ENCODE data around the gene DNAJB14. TPM values are rescaled to one million over a fixed set of nuclear protein-coding genes. Genes with fewer than 3 reads are reported as not detected.

The DNAJB14 gene
- total RNA-seq, 4 donors from 2014 or later, result 19.6 to 41.5 (median 27.3) TPM

- 63 to 91% methylated on average over 4 of the region's 4 CpGs for WGBS, 2 donors
- Histone ChIP-seq H3K9me3 (no peaks in the 10 kb centered on the region), H3K27ac (no peak overlapping the region), H3K4me1 (peaks cover 0 to 30% (median 0%) of the 10 kb centered on the region in 3 donors), H3K36me3 (peaks cover 0 to 77% (median 4%) of the 10 kb centered on the region in 3 donors), H3K27me3 (no peaks in the 10 kb centered on the region), H3K4me3 (no peak overlapping the region)
- no peak for TF ChIP-seq CTCF (IDR thresholded peaks at IDR 0.05)
- TF ChIP-seq POLR2A (IDR thresholded peaks at IDR 0.05), result no peak
- DNase-seq, result no peak
- intact Hi-C loops (cut with DNase I), result no loop called here
These were observed 60.3 kb downstream of the DNAJB14 start for GRCh38 chr4:99886146-99886545.

GRCh38 chr4:99885687-99886086 lies 60.7 kb downstream of the DNAJB14 start:
- H3K4me3 ChIP-seq, result no peak overlapping the region
- H3K9me3 ChIP-seq, result no peaks in the 10 kb centered on the region
- intact Hi-C loops (cut with DNase I), result no loop called here
- TF ChIP-seq POLR2A (IDR thresholded peaks at IDR 0.05) (no peak), CTCF (IDR thresholded peaks at IDR 0.05) (no peak)
- DNase-seq, result no peak
- H3K27me3 ChIP-seq, result no peaks in the 10 kb centered on the region
- H3K36me3 ChIP-seq, result peaks cover 0 to 77% (median 6%) of the 10 kb centered on the region in 3 donors
- H3K27ac ChIP-seq, result no peak overlapping the region
- H3K4me1 ChIP-seq, result peaks cover 0 to 25% (median 0%) of the 10 kb centered on the region in 3 donors

GRCh38 chr4:99885063-99885664 lies 61.3 kb downstream of the DNAJB14 start:
- intact Hi-C loops (cut with DNase I), result no loop called here

GRCh38 chr4:99879458-99879857 lies 67.0 kb downstream of the DNAJB14 start:
- intact Hi-C loops (cut with DNase I), result loop anchor here (10.0 kb wide), 1 partner anchor 65 kb away; the partner anchor contains the start of gene DAPP1
- H3K4me1 ChIP-seq, result peaks cover 0 to 25% (median 0%) of the 10 kb centered on the region in 3 donors
- no peak for TF ChIP-seq POLR2A (IDR thresholded peaks at IDR 0.05)
- no peak for TF ChIP-seq CTCF (IDR thresholded peaks at IDR 0.05)
- no peak overlapping the region for H3K27ac ChIP-seq
- H3K36me3 ChIP-seq, result peaks cover 0 to 86% (median 15%) of the 10 kb centered on the region in 3 donors
- DNase-seq, result no peak
- H3K9me3 ChIP-seq, result no peaks in the 10 kb centered on the region
- no peak overlapping the region for H3K4me3 ChIP-seq
- WGBS, 2 donors, result 50 to 61% methylated on average over 3 of the region's 3 CpGs
- no peaks in the 10 kb centered on the region for H3K27me3 ChIP-seq

More at GRCh38 chr4:99885063-99885664, 61.3 kb downstream of the DNAJB14 start:
- Histone ChIP-seq H3K4me1 (peaks cover 0 to 20% (median 0%) of the 10 kb centered on the region in 3 donors), H3K9me3 (no peaks in the 10 kb centered on the region), H3K27ac (no peak overlapping the region), H3K36me3 (peaks cover 0 to 82% (median 11%) of the 10 kb centered on the region in 3 donors), H3K27me3 (no peaks in the 10 kb centered on the region), H3K4me3 (no peak overlapping the region)
- no peak for DNase-seq
- TF ChIP-seq POLR2A (IDR thresholded peaks at IDR 0.05) (no peak), CTCF (IDR thresholded peaks at IDR 0.05) (peak in 4 of 6 experiments; percentile 39 to 67 (median 48))
- 68 to 72% methylated on average over 2 of the region's 2 CpGs for WGBS, 2 donors

GRCh38 chr4:99878604-99879003 lies 67.8 kb downstream of the DNAJB14 start:
- intact Hi-C loops (cut with DNase I), result loop anchor here (10.0 kb wide), 1 partner anchor 64 kb away; the partner anchor contains the start of gene DAPP1
- TF ChIP-seq CTCF (IDR thresholded peaks at IDR 0.05) (no peak), POLR2A (IDR thresholded peaks at IDR 0.05) (no peak)
- Histone ChIP-seq H3K27ac (no peak overlapping the region), H3K9me3 (no peaks in the 10 kb centered on the region), H3K4me3 (no peak overlapping the region), H3K36me3 (peaks cover 0 to 78% (median 15%) of the 10 kb centered on the region in 3 donors), H3K27me3 (no peaks in the 10 kb centered on the region), H3K4me1 (peaks cover 0 to 27% (median 0%) of the 10 kb centered on the region in 3 donors)
- no peak for DNase-seq
